Non-pigmented ciliary epithelial cell (primary cell): ENCODE measurements around the gene ATP10D.

Experiments
- DNase-seq: peaks from one replicate; pipeline ENCODE4 v3.0.0-alpha.2; 2010; ENCODE audit warnings: low read depth

Gene ATP10D

DNA sequence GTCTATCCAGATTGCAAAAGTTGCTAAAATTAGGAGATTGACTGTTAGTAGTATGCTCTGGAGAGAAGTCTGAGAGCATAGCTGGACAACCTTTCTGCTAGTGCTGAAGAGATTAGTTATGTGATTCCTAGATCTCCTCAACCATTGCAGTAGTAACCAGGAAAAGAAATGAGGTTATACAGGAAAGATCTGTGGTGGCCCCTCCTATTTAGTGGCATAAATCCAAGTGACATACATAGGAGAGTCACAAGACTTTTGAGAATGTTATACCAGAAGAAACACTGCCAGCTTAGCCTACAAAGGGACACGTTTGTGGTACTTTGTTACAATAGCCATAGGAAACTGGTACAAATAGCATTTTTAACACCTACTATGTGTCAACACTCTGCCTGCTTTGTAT, 105.2 kb downstream of the ATP10D start:
- DNase-seq, result no peak

DNA sequence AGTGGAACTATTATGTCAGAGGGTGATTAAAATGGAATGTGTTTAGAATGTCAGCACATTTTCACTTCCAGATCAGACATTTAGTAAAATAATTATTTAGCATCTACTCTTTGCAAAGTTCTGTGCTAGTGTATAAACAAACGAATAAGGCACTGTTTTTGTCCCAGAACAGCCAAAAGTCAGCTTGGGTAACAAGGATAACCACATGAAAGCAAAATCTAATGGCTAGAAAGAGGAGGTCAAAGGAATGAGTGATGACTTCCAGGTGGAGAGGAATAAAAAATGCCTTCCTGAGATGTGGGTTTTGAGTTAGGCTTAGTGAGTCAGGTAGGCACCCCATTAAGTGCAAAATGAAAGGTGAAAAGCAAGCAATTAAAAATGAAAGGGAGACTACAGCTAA, 112.6 kb downstream of the ATP10D start:
- no peak for DNase-seq

DNA sequence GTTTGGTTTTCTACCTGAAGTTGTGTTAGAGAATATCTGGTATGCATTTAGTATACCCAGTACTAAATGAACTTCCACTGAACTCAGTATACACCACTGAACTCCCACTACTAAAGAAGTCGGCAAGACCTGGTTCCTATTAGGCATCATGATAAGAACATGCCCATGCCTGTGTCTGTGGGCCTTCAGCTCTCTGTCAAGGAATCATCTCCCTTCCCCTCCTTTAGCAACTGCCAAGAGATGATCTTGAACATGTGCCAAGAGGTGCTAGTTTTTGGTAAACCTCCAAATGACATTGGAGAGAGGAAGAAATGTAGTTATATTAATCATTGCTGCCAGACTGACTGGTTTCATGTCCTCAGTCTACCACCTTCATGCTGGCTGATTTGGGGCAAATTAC, 113.2 kb downstream of the ATP10D start:
- DNase-seq, result no peak

DNA sequence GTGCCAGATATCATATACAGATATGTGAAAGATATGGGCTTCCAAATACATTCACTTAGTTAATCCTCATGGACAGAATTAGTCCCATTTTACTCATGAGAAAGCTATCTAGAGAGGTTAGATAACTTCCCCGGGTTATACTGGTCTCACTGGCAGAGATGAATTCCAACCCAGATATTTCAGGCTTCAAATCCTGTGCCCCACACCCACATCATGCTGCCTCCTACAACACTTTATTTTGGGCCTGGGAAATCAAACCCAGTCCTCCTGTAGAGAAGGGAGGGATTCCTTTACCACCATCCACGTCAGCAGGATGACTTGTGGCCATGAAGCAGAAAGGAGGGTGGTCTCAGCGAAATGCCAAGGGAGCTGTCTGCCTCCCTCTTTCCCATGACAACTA, 113.8 kb downstream of the ATP10D start:
- no peak for DNase-seq

DNA sequence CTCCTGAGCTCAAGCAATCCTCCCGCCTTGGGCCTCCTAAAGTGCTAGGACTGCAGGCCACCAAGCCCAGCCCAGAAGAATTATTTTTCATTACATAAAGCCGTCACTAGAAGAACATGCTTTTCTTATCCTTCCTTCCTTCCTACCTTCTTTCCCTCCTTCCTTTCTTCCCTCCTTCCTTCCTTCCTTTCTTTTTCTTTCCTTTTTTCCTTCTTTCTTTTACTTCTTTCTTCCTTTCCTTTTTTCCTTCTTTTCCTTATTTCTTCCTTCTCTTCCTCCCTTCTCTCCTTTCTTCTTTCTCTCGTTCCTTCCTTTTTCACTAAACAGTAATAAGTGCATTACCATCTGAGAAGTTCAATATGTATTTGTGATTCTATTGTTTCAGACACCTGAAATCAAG, 121.4 kb downstream of the ATP10D start:
- DNase-seq, result no peak

DNA sequence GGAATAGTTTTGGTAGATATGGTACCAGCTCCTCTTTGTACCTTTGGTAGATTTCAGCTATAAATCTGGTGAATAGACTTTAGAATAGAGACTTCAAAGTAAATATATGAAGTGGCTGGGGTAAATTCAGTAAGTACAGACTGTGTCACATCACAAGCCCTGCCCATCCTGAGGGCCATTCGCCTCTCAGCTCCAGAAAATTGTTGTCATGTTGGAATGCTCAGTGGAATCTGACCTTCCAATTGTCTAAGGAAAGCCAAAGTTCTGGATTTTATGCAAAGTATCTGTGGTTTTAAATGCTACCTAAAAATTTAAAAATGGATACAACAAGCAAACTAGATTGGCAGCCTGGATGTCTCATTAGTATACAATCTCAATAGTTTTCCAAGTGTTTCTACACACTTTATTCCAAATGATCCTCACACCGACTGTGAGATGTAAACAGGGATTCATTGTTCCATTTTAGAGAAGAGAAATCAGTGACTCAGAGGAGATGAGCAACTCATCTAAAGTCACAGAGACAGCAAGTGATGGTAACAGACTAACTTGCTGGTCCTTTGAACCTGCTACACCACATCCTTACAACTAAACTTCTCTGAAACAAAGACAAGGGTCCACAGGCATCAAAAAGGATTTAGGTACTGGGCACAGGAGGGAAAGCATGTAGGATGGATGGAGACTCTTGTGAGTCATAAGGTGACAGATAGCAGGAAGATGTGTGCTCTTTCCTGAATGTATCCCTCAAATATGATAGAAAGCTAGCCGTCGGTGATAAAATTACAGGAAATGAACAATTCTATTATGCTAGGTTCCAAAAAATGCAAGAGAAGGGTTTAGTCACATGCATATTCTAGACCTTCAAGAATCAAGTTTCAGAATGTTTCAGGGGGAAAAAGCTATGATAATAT, 127.3 kb downstream of the ATP10D start:
- no peak for DNase-seq

DNA sequence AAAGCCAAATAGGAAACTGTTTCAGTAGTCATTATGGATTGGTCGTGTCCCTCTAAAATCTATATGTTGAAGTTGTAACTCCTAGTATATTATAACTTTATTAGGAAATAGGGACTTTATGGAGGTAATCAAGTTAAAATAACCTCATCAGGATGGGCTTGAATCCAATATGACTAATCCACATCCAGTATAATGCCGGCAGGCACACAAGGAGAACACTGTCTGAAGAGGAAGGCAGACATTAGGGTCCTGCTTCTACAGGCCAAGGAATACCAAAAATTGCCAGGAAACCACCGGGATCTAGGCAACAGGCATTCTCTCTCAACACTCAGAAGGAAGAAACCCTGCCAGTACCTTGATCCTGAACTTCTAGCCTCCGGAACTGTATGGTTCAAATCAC, 130.3 kb downstream of the ATP10D start:
- DNase-seq, result no peak

DNA sequence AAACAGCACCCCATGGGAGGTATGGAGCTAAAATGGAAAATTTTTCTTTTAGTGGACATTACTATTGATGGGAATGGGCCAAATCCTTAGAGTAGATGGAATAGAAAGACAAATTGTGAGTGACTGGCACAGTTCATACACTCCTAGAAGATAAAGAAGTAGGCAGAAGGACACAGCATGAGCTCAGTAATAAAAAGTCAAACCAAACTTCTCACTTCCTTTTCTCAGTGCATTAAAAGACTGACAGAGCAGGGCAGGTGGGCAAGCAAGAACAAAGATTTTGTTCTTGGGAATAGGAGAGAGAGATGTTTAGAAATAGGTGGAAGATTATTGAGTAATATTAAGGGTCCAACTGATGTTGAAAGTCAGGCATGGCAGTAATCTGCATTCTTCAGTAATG, 132.5 kb downstream of the ATP10D start:
- no peak for DNase-seq

DNA sequence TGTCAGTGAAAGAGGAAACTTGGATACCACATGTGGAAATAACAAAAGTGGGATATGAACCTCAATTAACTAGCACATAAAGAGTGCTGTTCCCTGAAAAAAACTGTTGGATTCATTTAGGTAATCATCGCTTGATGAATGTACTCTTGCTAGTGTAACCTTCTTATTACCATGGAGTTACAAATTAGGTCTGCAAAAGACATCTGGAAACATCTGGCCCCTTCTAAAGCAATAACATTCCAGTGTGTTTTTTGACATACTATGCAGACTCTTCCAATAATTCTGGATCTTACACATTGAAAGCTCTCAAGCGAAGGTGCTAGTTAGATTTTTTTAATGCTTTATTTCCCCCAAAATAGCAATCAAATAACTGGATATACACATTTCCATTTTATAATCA, 134.6 kb downstream of the ATP10D start:
- DNase-seq, result no peak

DNA sequence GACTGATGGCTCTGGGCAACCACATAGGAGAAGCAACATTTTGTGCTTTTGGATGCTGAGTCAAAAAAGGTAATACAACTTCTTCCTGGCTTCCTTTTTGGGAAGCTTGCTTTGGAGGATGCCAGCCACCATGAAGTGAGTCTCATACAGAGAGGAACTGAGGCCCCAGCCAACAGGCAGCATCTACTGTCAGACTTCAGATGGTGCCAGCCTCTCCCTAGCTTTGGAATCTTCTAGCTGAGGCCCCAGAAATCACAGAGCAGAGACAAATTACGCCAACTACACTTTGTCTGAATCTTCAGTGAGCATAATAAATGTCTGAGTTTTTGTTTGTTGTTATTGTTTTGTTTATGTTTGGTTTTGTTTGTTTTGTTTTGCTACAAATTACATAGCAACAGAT, 136.1 kb downstream of the ATP10D start:
- DNase-seq, result no peak

DNA sequence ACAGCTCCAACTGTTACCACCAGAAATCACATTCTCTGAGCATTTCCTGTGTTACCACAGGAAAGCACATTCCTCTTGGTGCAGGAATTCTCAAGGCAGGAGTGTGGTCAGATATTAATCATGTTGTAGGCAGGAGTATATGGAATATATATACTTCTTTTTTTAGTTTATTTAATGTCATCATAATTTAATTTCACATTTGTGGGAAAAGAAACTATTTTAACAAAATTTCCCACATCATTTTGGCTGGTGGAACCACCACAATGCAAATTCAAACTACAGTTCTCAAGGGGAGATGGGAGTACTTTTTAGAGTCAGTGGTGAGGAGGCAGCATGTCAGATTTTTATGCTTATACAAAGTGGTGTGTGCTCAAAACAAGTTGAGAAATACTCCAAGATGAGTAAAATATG, 139.0 kb downstream of the ATP10D start:
- peak; percentile 78 for DNase-seq

DNA sequence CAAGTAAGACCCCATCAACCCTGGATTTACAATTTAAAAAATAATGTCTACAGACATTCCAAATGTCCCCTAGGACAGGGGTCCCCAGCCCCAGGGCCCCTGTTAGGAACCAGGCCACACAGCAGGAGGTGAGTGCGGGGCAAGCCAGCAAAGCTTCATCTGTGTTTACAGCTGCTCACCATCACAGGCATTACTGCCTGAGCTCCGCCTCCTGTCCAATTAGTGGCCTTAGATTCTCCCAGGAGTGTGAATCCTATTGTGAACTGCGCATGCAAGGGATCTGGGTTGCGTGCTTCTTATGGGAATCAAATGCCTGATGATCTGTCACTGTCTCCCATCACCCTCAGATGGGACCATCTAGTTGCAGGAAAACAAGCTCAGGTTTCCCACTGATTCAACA, 146.1 kb downstream of the ATP10D start:
- no peak for DNase-seq

DNA sequence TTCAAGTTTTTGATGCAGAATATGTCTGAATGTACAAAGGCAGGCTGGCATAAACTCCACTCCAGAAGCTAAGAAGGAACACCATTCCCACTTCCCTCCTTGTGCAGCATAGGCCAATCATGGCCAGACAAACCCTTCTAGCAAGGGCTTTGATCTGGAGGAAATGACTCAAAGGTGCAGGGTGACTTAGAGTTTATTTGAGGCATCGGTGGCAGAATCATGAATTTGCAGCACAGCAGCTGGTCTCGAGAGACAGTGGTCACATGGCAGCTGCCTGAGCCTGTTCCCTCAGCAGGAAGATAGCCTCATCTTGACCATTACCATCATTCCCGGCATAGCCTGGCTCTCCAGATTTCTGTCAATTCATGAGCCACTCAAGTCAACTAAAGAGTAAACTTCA, 154.5 kb downstream of the ATP10D start:
- DNase-seq, result no peak

DNA sequence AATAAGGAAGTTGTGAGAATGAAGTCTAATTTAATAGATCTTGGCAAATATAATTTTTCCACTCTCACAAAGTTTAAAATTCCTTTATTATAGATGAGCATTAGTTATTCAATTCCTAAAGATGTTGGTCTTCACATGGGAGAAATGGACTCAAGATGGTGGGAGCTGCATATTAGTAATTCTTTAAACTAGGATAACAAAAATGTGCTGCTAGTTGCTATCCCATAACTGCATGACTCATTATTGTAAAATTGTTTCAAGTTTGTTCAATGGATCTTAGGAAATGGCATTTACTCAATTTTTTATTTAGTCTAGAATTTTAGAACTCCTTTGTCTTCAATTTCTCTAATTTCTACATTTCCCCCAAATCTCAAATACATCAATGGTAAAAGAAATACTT, 155.8 kb downstream of the ATP10D start:
- DNase-seq, result no peak

DNA sequence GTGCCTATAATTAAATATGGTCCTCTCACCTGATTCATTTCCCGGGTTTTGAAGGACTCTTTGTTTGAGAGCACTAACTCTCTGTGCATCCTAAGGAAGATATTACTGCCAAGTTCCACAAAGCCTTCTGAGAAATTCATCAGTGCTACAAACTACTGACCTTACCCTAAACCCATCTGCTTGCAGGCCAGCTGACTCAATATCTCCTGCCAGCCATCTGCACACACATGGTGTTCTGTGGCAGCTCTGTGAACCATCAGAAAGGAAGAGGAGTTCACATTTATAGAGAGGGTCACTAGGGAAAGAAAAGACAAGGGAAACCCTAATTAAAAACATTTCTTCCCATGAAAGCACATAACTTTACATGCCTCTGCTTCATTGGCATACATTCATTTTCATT, 156.7 kb downstream of the ATP10D start:
- DNase-seq, result no peak

DNA sequence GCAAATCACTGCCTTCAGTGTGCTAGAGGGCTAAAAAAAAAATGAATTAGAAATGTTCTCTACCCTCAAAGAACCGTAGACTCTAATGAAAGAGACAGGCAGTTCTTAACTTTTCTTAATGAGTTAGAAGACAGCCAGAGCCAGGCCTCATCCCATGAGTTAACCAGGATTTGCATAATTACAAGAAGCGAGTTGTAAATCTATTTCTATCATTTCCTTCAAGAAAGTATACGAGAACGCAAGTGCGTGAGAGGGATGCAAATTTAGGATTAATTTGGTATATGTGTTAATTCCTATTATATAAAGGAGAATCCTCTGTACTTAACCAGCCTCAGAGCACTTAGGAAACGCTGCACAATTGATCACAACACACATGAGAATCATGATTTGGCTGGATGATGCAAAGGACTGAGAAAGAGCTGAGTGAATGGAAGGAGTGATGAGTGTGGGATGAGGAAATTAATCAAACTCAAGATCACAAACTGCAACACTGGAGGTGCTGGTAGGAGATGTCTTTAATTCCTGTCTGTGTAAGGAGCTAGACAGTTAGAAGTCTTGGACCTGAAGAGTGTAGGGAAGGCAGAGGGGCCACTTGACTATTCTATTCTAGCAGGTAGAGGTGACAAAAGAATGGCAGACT, 157.2 kb downstream of the ATP10D start:
- no peak for DNase-seq
